Activated naive CD8-positive, alpha-beta T cell treated with anti-CD3 and anti-CD28 coated beads, Interleukin-2, amount 50 U/mL, for 16 hours (primary cell): ENCODE measurements around the gene NUP210.

ENCODE experiments used
- DNase-seq: peaks from one replicate; pipeline ENCODE4 v3.0.0-alpha.2; 2020; ENCODE audit warnings: low read depth, low spot score

Gene NUP210

GRCh38 chr3:13289771-13290285, 130.3 kb downstream of the NUP210 start:
- DNase-seq: no peak

DNA sequence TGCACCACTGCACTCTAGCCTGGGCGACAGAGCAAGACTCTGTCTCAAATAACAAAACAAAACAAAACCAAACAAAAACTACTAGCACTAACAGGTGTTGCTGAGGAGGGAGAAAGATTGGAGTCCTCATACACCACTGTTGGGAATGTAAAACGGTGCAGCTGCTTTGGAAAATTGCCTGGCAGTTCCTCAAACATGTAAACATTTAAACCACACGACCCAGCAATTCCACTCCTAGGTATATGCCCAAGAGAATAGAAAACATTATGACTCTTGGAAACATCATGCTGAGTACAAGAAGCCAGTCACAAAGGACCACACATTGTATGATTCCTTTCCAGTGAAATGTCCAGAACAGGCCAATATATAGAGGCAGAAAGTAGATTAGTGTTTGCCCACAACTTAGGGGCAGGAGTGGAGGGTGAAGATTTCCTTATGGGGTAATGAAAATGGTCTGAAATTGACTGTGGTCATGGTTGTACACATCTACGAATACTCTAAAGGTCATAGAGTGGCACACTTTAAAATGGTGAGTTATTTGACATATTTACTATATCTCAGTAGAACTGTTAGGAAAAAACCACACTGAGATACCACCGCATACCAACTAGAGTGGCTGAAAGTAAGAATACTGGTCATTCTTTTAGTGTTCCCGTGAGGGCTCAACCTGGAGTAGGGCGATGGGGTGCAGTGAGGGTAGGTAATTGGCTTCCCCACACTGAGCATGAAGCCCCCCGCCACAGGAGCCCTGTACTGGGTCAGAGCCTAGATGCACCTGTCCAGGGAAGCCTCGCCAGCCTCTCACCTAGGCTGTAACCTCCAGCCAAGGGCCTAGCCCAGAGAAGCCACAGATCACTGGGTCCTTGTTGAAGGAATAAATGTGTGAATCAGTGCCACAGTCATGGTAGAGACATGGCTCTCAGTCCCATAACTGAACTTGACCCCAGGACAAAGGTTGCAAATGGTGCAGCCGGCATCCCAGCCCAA, 131.1 kb downstream of the NUP210 start:
- no peak for DNase-seq

DNA sequence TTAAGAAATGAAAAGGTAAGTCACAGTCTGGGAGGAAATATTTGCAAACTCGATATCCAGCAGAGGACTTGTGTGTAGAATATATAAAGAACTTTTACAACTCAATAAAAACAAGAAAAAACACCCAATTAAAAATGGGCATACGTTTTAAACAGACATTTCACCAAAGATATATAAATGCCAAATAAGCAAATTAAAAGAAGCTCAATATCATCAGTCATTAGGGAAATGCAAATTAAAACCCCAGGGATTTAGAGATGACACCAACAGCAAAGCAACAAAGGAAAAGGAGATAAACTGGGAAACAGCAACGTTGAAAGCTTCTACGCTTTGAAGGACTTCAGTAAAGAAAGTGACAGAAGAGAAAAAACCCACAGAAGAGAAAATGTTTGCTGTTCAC, 132.3 kb downstream of the NUP210 start:
- DNase-seq: no peak

GRCh38 chr3:13286873-13287272, 133.2 kb downstream of the NUP210 start:
- no peak for DNase-seq

DNA sequence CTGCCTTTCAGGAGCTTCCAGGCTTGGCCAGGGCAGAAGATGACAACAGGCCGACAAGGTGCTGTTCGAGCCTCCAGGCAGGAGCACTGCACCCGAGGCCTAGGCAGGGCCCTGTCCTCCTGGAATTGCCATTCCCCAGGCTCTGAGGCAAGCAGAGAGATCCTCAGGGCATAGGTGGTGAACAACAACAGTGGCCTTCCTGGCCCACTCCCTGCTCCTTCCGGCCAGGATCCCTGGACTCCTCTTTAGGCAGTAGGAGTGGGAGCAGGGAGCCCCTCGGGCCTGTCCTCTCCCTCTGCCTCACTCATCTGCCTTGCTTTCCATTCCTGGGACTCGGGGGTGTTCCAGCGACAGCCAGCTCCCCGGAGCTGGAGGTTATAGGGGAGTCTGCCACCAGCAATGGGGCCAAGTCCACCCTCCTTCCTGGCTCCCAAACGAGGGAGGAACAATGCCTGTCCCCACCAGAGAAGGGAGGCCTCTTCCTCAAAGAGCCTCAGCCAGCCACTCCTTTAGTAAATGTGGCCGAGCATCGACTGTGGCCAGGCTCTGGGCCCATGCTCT, 135.0 kb downstream of the NUP210 start:
- DNase-seq: no peak

DNA sequence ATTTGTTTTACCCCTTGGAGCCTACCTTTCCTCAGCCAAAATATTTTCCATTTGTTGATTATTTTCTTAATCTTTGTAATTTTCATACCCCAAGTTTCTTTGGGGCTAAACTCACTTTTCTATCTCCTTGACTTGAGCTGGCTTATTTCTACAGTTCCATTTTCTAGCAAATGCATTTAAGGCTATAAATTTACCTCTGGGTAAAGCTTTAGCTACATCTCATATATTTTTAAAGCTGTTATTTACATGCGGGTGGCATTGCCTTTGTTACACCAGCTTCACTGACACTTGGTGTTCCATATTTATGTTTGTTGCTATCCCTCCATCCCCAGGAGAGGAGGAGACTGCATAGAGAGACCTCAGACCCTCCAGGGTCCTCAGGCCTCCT, 136.3 kb downstream of the NUP210 start:
- no peak for DNase-seq

GRCh38 chr3:13282986-13283876, 136.9 kb downstream of the NUP210 start:
- no peak for DNase-seq

- no peak for DNase-seq
Observed at GRCh38 chr3:13282358-13282985, 137.7 kb downstream of the NUP210 start.

- DNase-seq: no peak
Observed at GRCh38 chr3:13281507-13282357, 138.4 kb downstream of the NUP210 start.

DNA sequence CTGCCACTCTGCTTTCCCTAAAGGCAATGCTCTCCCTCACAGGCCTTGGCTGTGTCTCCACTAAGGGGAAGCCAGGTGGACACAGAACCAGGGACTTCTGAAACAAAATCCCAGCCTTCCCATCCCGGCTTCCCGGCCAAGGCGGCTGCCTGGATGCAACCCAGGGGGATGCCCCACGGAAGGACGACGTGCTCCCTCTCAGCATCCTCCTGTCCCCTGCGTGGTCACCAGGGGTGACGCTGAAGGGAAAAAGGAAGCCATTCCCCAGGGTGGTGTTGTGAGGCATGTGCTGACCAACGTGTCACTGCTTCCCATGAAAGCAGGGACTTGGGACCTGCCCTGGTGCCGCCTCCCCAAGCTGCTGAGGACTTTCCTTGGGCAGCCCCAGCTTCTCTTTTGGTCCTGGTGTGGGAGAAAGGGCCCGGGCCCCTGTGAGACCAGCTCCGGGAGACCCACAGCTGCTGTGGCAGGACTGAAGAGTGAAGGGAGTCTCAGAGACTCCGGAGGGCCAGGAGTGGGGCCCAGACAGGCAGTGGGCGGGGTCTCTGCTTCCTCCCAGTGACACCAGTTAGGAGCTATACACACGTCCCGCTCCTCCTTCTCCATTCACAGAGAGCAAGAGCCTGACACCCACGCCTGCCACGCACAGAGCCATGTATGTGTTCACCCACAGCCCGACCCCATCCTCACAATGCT, 139.2 kb downstream of the NUP210 start:
- DNase-seq: no peak

GRCh38 chr3:13280122-13280790, 139.9 kb downstream of the NUP210 start:
- no peak for DNase-seq

- no peak for DNase-seq
Observed at GRCh38 chr3:13279532-13279910, 140.6 kb downstream of the NUP210 start.

- no peak for DNase-seq
Observed at GRCh38 chr3:13278783-13279531, 141.2 kb downstream of the NUP210 start.

DNA sequence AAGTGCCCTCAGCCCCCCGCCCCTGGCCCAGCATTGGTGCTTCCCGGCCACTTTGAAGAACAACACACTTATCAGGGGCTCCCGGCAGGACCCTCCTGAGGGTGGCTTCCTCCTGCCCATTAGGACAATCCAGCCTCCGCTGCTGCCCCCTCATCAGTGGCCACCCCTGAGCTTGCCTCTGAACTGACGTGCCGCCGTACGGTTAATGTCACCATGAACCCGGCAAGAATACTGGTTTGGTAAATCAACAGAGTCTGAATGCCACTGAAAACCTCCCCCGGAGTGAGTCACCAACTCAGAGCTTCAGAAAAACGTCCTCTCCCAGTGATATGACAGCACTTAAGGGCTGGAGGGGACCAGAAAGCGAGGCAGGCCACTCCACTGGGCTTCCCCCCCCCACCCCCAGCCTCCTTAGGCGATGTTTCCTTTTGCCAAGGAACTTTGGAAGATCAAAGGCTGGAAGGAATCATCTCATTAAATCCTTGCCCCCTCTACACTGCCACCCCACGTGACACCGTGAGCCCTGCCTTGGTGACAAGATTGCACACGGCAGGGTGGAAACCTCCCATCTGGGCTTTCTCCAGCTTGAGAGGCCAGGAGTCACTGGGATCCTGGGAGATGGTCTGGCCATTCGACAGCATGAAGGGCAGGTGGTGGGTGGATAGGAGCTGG, 142.1 kb downstream of the NUP210 start:
- no peak for DNase-seq

DNA sequence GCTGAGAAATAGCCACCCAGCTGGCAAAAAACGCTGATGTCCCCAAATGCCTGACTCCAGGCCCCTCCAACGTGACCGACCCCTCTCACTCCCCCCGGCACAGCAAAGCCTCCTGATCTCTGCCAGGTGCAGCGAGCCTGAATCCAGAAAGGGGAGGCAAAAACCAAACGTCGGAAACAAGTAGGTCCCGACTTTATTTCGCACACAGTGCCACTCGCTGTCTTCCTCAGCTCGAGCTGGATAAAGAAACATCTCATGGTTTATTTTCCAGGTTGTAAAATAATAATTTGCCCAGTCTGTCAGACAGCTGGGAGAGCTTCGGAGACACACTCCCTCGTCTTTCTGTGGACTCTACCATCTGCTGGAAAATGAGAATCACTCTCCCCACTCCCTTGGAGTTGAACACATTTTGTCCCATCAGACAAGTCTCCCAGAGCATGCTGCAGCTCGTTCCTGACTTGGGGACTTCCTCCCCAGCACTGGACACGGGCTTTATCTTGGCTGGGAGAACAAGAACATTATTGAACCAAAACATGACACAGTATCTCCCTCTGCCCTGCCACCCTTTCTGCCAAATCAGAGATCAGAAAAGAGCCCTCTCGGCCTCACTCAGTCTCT, 142.8 kb downstream of the NUP210 start:
- DNase-seq: no peak

- no peak for DNase-seq
Observed at GRCh38 chr3:13276438-13277195, 143.5 kb downstream of the NUP210 start.
